IPS-18a (cell line): ENCODE measurements around the gene ADAM19.

Source experiments
- H3K27ac ChIP-seq: one replicate; pipeline ENCODE4 v1.5.1; 2013; ENCODE audit warnings: low read length
- H3K27me3 ChIP-seq: one replicate; pipeline ENCODE4 v1.6.1; 2013; ENCODE audit warnings: mild to moderate bottlenecking, low read length; ENCODE audit not compliant: control insufficient read depth, insufficient read depth
- H3K36me3 ChIP-seq: one replicate; pipeline ENCODE4 v1.6.1; 2013; ENCODE audit warnings: low read depth, low read length; ENCODE audit not compliant: control insufficient read depth
- H3K4me1 ChIP-seq: one replicate; pipeline ENCODE4 v1.6.1; 2013; ENCODE audit warnings: low read depth, low read length; ENCODE audit not compliant: control insufficient read depth
- H3K4me3 ChIP-seq: one replicate; pipeline ENCODE4 v1.5.1; 2013; ENCODE audit warnings: low read length
- H3K9ac ChIP-seq: one replicate; pipeline ENCODE4 v1.6.1; 2013; ENCODE audit warnings: mild to moderate bottlenecking, low read length, moderate library complexity
- H3K9me3 ChIP-seq: one replicate; pipeline ENCODE4 v1.6.1; 2013; ENCODE audit warnings: low read depth, low read length; ENCODE audit not compliant: control insufficient read depth

ADAM19 gene

GRCh38 chr5:157516626-157517325 lies 58.8 kb downstream of the ADAM19 start:
- H3K9ac ChIP-seq, result no peak overlapping the region

GRCh38 chr5:157516006-157516405 lies 59.6 kb downstream of the ADAM19 start:
- Histone ChIP-seq H3K27me3 (no peaks in the 10 kb centered on the region), H3K4me3 (no peak overlapping the region), H3K27ac (no peak overlapping the region), H3K9ac (no peak overlapping the region), H3K9me3 (no peaks in the 10 kb centered on the region), H3K4me1 (no peaks in the 10 kb centered on the region), H3K36me3 (no peaks in the 10 kb centered on the region)

More at GRCh38 chr5:157516626-157517325, 58.8 kb downstream of the ADAM19 start:
- no peak overlapping the region for H3K4me3 ChIP-seq
- H3K36me3 ChIP-seq, result no peaks in the 10 kb centered on the region
- no peaks in the 10 kb centered on the region for H3K9me3 ChIP-seq
- no peaks in the 10 kb centered on the region for H3K4me1 ChIP-seq
- no peaks in the 10 kb centered on the region for H3K27me3 ChIP-seq
- H3K27ac ChIP-seq, result no peak overlapping the region

DNA sequence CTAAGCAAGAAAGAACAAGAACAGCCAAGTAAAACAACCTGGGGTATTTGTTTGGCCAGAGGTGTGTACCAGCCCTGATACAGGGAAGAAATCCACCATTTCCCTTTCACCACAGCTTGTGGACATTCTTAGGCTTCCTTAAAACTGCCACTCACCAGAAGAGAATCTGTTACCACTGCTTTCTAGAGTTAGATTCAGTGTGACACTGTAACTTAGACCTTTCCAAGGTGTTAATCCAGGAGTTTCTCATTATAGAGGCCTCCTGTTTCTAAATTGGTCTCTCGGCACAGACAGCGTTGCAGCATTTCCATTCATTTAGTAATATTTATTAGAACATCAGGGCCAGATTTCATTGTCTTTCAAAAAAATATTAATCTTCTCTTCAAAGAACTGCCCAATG lies 60.6 kb downstream of the ADAM19 start:
- Histone ChIP-seq H3K36me3 (no peaks in the 10 kb centered on the region), H3K4me3 (no peak overlapping the region), H3K27ac (no peak overlapping the region), H3K4me1 (no peaks in the 10 kb centered on the region), H3K9ac (no peak overlapping the region), H3K27me3 (no peaks in the 10 kb centered on the region), H3K9me3 (no peaks in the 10 kb centered on the region)

- H3K4me1 ChIP-seq, result no peaks in the 10 kb centered on the region
- H3K9me3 ChIP-seq, result no peaks in the 10 kb centered on the region
- no peak overlapping the region for H3K9ac ChIP-seq
- H3K36me3 ChIP-seq, result peaks cover 3% of the 10 kb centered on the region
- no peak overlapping the region for H3K4me3 ChIP-seq
- H3K27ac ChIP-seq, result no peak overlapping the region
- H3K27me3 ChIP-seq, result no peaks in the 10 kb centered on the region
Measured at GRCh38 chr5:157513182-157513581, 62.4 kb downstream of the ADAM19 start.

- Histone ChIP-seq H3K27ac (no peak overlapping the region), H3K4me3 (no peak overlapping the region), H3K4me1 (no peaks in the 10 kb centered on the region), H3K36me3 (peaks cover 7% of the 10 kb centered on the region), H3K27me3 (no peaks in the 10 kb centered on the region), H3K9me3 (no peaks in the 10 kb centered on the region), H3K9ac (no peak overlapping the region)
Measured at GRCh38 chr5:157511651-157512644, 63.6 kb downstream of the ADAM19 start.

DNA sequence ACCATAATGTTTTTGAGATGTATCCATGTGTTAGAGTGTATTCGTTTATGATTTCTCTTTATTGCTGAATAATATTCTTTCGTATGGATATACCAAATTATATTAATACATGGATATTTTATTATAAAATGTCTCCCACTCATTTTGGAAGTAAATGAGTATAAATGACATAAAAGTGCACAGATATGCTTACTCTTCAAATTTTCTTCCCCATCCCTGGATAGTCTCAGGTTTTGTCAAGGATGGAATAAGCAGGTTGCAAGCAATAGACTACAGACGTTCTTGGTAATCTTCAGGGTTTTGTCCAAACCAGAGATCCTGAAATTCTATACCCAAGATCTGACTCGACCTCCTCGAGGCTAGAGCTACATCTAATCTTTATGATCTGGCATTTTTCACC lies 64.9 kb downstream of the ADAM19 start:
- Histone ChIP-seq H3K9ac (no peak overlapping the region), H3K4me1 (no peaks in the 10 kb centered on the region), H3K27ac (no peak overlapping the region), H3K27me3 (no peaks in the 10 kb centered on the region), H3K36me3 (peaks cover 7% of the 10 kb centered on the region), H3K9me3 (no peaks in the 10 kb centered on the region), H3K4me3 (no peak overlapping the region)

- peaks cover 7% of the 10 kb centered on the region for H3K36me3 ChIP-seq
- H3K27ac ChIP-seq, result no peak overlapping the region
Measured at GRCh38 chr5:157509587-157509986, 66.0 kb downstream of the ADAM19 start.

DNA sequence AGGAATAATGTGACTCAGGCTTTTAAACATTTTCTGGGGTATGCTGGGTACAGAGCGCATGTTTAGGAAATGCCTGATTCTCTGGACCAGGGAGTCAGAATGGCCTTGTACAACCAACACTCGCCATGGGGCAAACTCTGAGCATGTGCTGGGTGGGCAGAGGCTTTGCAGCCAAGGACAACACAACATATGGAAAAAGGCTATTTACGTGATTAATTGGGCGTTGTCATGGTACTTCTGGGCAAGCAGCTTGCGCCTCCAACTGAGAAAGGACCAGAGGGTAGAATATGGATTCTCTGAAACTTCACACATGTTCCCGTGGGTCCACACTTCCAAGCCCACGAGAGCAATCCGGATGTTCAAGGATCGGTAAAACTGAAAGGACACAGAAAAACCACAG lies 66.5 kb downstream of the ADAM19 start:
- H3K9me3 ChIP-seq, result no peaks in the 10 kb centered on the region
- no peaks in the 10 kb centered on the region for H3K4me1 ChIP-seq
- H3K36me3 ChIP-seq, result peaks cover 7% of the 10 kb centered on the region
- H3K9ac ChIP-seq, result no peak overlapping the region
- no peak overlapping the region for H3K4me3 ChIP-seq
- no peak overlapping the region for H3K27ac ChIP-seq
- H3K27me3 ChIP-seq, result no peaks in the 10 kb centered on the region

More at GRCh38 chr5:157509587-157509986, 66.0 kb downstream of the ADAM19 start:
- no peaks in the 10 kb centered on the region for H3K9me3 ChIP-seq
- H3K9ac ChIP-seq, result no peak overlapping the region
- H3K27me3 ChIP-seq, result no peaks in the 10 kb centered on the region
- no peak overlapping the region for H3K4me3 ChIP-seq
- no peaks in the 10 kb centered on the region for H3K4me1 ChIP-seq

DNA sequence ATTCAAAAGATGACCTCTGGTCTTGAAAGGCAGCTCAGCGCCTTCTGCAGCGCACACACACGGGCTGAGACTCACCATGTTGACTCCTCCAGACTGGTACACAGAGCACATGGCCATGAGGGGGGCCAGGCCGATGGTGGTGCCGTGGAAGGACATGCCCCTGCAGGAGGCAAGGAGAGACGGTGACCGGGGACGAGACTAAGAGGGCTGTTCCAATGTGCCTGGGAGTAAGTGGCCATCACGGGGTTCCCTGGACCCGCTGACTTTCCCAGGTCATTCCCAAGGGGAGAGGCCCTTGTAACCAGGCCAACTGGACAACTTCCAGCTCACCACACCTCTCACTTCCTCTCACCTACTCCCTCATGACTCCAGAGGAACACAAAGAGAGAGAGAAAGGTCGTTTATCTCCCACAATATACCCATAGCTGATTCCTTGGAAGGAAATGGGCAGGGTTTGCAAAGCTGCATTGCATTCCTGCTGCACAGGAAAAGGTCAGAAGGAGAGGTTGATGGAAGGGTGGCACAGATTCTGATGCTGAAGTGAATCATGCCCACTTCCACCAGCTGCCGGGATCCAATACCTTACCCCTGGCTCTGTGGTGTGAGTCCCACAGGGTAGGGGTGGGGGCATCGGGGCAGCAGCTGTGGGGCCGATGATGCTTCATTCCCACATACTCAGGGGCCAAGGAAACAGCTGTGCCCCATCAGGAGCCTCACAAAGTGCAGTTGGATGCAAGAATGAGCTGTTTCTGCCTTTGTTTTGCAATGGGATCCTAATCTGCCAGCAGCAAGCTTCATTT lies 68.4 kb downstream of the ADAM19 start:
- H3K9me3 ChIP-seq, result no peaks in the 10 kb centered on the region
- no peak overlapping the region for H3K9ac ChIP-seq
- no peak overlapping the region for H3K27ac ChIP-seq
- no peaks in the 10 kb centered on the region for H3K4me1 ChIP-seq
- no peak overlapping the region for H3K4me3 ChIP-seq
- no peaks in the 10 kb centered on the region for H3K27me3 ChIP-seq
- H3K36me3 ChIP-seq, result peaks cover 7% of the 10 kb centered on the region

DNA sequence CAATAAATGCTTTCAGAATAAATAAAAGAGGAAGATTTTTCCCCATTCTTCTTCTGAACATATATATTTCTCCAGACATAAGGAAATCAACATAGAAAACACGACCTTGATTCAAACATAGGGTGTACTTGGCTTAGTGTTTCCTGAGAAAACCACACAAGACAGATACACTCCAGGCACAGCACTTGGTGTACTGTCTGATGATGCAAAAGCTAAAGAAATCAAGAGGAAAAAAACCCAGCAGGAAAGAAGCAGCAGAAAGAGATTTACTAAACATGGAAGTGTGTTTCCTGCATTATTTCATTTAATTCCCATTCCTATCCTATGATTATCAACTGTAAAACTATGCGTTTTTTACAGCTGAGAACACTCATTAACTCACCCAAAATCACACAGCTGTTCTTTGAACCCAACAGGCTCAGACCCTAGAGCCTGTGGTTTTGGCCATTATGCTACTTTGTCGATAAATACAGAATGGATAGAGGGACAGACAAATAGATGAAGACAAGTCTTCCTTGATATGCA lies 69.4 kb downstream of the ADAM19 start:
- Histone ChIP-seq H3K27ac (no peak overlapping the region), H3K4me1 (no peaks in the 10 kb centered on the region), H3K9ac (no peak overlapping the region)

DNA sequence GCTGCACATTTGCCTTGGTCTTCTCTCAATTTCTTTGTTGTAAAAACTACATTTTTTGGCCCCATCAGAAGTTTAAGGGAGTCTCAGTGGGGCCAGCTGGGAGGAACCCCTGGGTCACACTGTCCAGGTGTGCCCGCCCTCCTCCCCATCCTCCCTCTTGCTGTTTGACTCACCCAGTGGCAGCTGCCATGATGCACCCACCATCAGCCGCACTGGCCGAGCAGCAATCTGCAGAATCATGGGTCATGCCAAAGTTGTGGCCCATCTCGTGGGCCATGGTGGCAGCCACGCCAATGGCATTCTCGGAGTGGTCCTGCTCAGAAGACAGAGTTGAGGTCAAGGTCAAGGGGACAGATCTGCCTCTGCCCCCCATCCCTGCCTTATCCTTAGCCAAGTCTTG lies 70.1 kb downstream of the ADAM19 start:
- peaks cover 7% of the 10 kb centered on the region for H3K36me3 ChIP-seq
- no peak overlapping the region for H3K4me3 ChIP-seq
- H3K27me3 ChIP-seq, result no peaks in the 10 kb centered on the region
- no peaks in the 10 kb centered on the region for H3K9me3 ChIP-seq
- H3K9ac ChIP-seq, result no peak overlapping the region
- no peaks in the 10 kb centered on the region for H3K4me1 ChIP-seq
- no peak overlapping the region for H3K27ac ChIP-seq

More for the DNA sequence above, 69.4 kb downstream of the ADAM19 start:
- no peak overlapping the region for H3K4me3 ChIP-seq
- peaks cover 7% of the 10 kb centered on the region for H3K36me3 ChIP-seq
- H3K9me3 ChIP-seq, result no peaks in the 10 kb centered on the region
- H3K27me3 ChIP-seq, result no peaks in the 10 kb centered on the region
